MM.1S (cell line): ENCODE measurements around the gene KCNIP1.

Experiments
- DNase-seq: peaks from one replicate; pipeline ENCODE4 v3.0.0-alpha.2; 2015
- H2AFZ ChIP-seq: fragments of 300-600 bp; sonication (generic); 2 replicates; pipeline ENCODE4 v1.6.0; 2016; ENCODE audit warnings: antibody characterized with exemption, low read length
- H3F3A ChIP-seq: fragments of 300-600 bp; sonication (generic); 2 replicates; pipeline ENCODE4 v1.6.1; 2016; ENCODE audit warnings: mild to moderate bottlenecking, antibody characterized with exemption, low read length, moderate library complexity, mixed read lengths; ENCODE audit not compliant: insufficient read depth
- H3K27ac ChIP-seq: fragments of 300-600 bp; sonication (generic); 2 replicates; pipeline ENCODE4 v1.5.1; 2016; ENCODE audit warnings: mild to moderate bottlenecking, low read length
- H3K27me3 ChIP-seq: fragments of 300-600 bp; sonication (generic); replicated peaks from 2 replicates; pipeline ENCODE4 v1.6.0; 2016; ENCODE audit warnings: low read length; ENCODE audit not compliant: insufficient read depth
- H3K36me3 ChIP-seq: fragments of 300-600 bp; sonication (generic); replicated peaks from 2 replicates; pipeline ENCODE4 v1.6.1; 2016; ENCODE audit warnings: mild to moderate bottlenecking, low read length, mixed read lengths; ENCODE audit not compliant: insufficient read depth
- H3K4me1 ChIP-seq: fragments of 300-600 bp; sonication (generic); 2 replicates; pipeline ENCODE4 v1.6.1; 2016; ENCODE audit warnings: low read length, mixed read lengths
- H3K4me2 ChIP-seq: fragments of 300-600 bp; sonication (generic); 2 replicates; pipeline ENCODE4 v1.6.0; 2016; ENCODE audit warnings: low read depth, low read length
- H3K4me3 ChIP-seq: fragments of 300-600 bp; sonication (generic); 2 replicates; pipeline ENCODE4 v1.5.1; 2016; ENCODE audit warnings: low read length, mixed read lengths
- H3K79me2 ChIP-seq: fragments of 300-600 bp; sonication (generic); 2 replicates; pipeline ENCODE4 v1.6.1; 2016; ENCODE audit warnings: mixed run types, low read length, mixed read lengths
- H3K9ac ChIP-seq: fragments of 300-600 bp; sonication (generic); 2 replicates; pipeline ENCODE4 v1.6.1; 2016; ENCODE audit warnings: low read length, mixed read lengths
- H3K9me2 ChIP-seq: fragments of 300-600 bp; sonication (generic); replicated peaks from 2 replicates; pipeline ENCODE4 v1.6.1; 2016; ENCODE audit warnings: mild to moderate bottlenecking, low read length, mixed read lengths; ENCODE audit not compliant: insufficient read depth
- H3K9me3 ChIP-seq: fragments of 300-600 bp; sonication (generic); replicated peaks from 2 replicates; pipeline ENCODE4 v1.6.1; 2016; ENCODE audit warnings: mild to moderate bottlenecking, low read length, mixed read lengths; ENCODE audit not compliant: insufficient read depth
- H4K20me1 ChIP-seq: fragments of 300-600 bp; sonication (generic); 2 replicates; pipeline ENCODE4 v1.6.1; 2016; ENCODE audit warnings: mild to moderate bottlenecking, low read length, moderate library complexity, mixed read lengths; ENCODE audit not compliant: insufficient read depth
- CTCF ChIP-seq: fragments of 300-600 bp; sonication (generic); IDR thresholded peaks from 2 replicates; pipeline ENCODE4 v1.5.1; 2016; ENCODE audit warnings: antibody characterized with exemption, low read length, mixed read lengths
- EZH2 ChIP-seq: fragments of 300-600 bp; sonication (generic); optimal IDR thresholded peaks from 2 replicates; pipeline ENCODE3; 2017; ENCODE audit warnings: low read depth, mild to moderate bottlenecking, antibody characterized with exemption, low read length, mixed read lengths
- EZH2phosphoT487 ChIP-seq: fragments of 300-600 bp; sonication (generic); IDR thresholded peaks from 2 replicates; pipeline ENCODE4 v1.6.1; 2018; ENCODE audit warnings: antibody characterized with exemption, low read length

KCNIP1 gene

GRCh38 chr5:170511551-170512258 lies 7.9 kb downstream of the KCNIP1 start:
- no peaks in the 10 kb centered on the region for H4K20me1 ChIP-seq
- no peaks in the 10 kb centered on the region for H3K79me2 ChIP-seq
- H3K9me2 ChIP-seq: no peaks in the 10 kb centered on the region
- H3F3A ChIP-seq: no peaks in the 10 kb centered on the region
- H3K27me3 ChIP-seq: no peaks in the 10 kb centered on the region
- no peak overlapping the region for H3K4me2 ChIP-seq
- DNase-seq: no peak
- no peak overlapping the region for H3K27ac ChIP-seq
- H3K4me3 ChIP-seq: no peak overlapping the region
- H3K4me1 ChIP-seq: no peaks in the 10 kb centered on the region
- no peak overlapping the region for H3K9ac ChIP-seq
- no peaks in the 10 kb centered on the region for H3K36me3 ChIP-seq
- no peak for TF ChIP-seq EZH2
- TF ChIP-seq EZH2phosphoT487: no peak
- TF ChIP-seq CTCF: no peak
- H3K9me3 ChIP-seq: no peaks in the 10 kb centered on the region
- H2AFZ ChIP-seq: no peak overlapping the region

GRCh38 chr5:170513856-170514525 lies 10.2 kb downstream of the KCNIP1 start:
- H3K36me3 ChIP-seq: no peaks in the 10 kb centered on the region
- no peaks in the 10 kb centered on the region for H3K27me3 ChIP-seq
- no peak for DNase-seq
- no peaks in the 10 kb centered on the region for H3K9me2 ChIP-seq
- H3K9ac ChIP-seq: no peak overlapping the region
- no peak overlapping the region for H3K4me3 ChIP-seq
- H3K4me2 ChIP-seq: no peak overlapping the region
- no peak overlapping the region for H2AFZ ChIP-seq
- H3K27ac ChIP-seq: no peak overlapping the region
- no peak for TF ChIP-seq EZH2
- no peak for TF ChIP-seq CTCF
- no peak for TF ChIP-seq EZH2phosphoT487
- no peaks in the 10 kb centered on the region for H3F3A ChIP-seq
- no peaks in the 10 kb centered on the region for H3K79me2 ChIP-seq
- no peaks in the 10 kb centered on the region for H3K9me3 ChIP-seq
- no peaks in the 10 kb centered on the region for H4K20me1 ChIP-seq
- H3K4me1 ChIP-seq: no peaks in the 10 kb centered on the region

- Histone ChIP-seq H3K27ac (no peak overlapping the region), H3K4me2 (no peak overlapping the region), H3K79me2 (no peaks in the 10 kb centered on the region), H4K20me1 (no peaks in the 10 kb centered on the region), H3K4me3 (no peak overlapping the region), H3K27me3 (no peaks in the 10 kb centered on the region), H3K9ac (no peak overlapping the region), H3K4me1 (no peaks in the 10 kb centered on the region), H3F3A (no peaks in the 10 kb centered on the region), H3K9me3 (no peaks in the 10 kb centered on the region), H2AFZ (no peak overlapping the region), H3K36me3 (no peaks in the 10 kb centered on the region), H3K9me2 (no peaks in the 10 kb centered on the region)
- DNase-seq: no peak
- TF ChIP-seq EZH2phosphoT487 (no peak), EZH2 (no peak), CTCF (no peak)
Measured at GRCh38 chr5:170517411-170517810, 13.6 kb downstream of the KCNIP1 start.
